Neural cell (in vitro differentiated cells): ENCODE measurements around the gene C1orf226. TPM values are rescaled to one million over a fixed set of nuclear protein-coding genes. Genes with fewer than 3 reads are reported as not detected.

Source experiments
- H2AFZ ChIP-seq: fragments of 200-600, 300-800 bp; sonication (generic), shearing (Covaris generic); 2 replicates; pipeline ENCODE4 v1.6.0; 2014; ENCODE audit warnings: low read depth, mild to moderate bottlenecking, antibody characterized with exemption, low read length, moderate library complexity
- H3F3A ChIP-seq: fragments of 200-600 bp; shearing (Covaris generic); 2 replicates; pipeline ENCODE4 v1.6.1; 2016; ENCODE audit warnings: mild to moderate bottlenecking, moderate library complexity, mixed read lengths, antibody characterized with exemption, low read length; ENCODE audit not compliant: insufficient read depth, poor library complexity, severe bottlenecking
- H3K27ac ChIP-seq: fragments of 200-600, 300-800 bp; sonication (generic), shearing (Covaris generic); 2 replicates; pipeline ENCODE4 v1.5.1; 2014; ENCODE audit warnings: mild to moderate bottlenecking, low read length, moderate library complexity
- H3K27me3 ChIP-seq: fragments of 300-800, 200-600 bp; sonication (generic), shearing (Covaris generic); 2 replicates; pipeline ENCODE4 v1.6.0; 2014; ENCODE audit warnings: mild to moderate bottlenecking, low read depth, low read length, moderate library complexity; ENCODE audit not compliant: insufficient read depth
- H3K36me3 ChIP-seq: fragments of 300-800, 200-600 bp; sonication (generic), shearing (Covaris generic); 2 replicates; pipeline ENCODE4 v1.5.1; 2014; ENCODE audit warnings: mild to moderate bottlenecking, antibody characterized with exemption, low read length, moderate library complexity; ENCODE audit not compliant: insufficient read depth
- H3K4me2 ChIP-seq: fragments of 300-800, 200-600 bp; sonication (generic), shearing (Covaris generic); 2 replicates; pipeline ENCODE4 v1.6.0; 2014; ENCODE audit warnings: mild to moderate bottlenecking, low read length
- H3K4me3 ChIP-seq: fragments of 300-800, 200-600 bp; sonication (generic), shearing (Covaris generic); 2 replicates; pipeline ENCODE4 v1.5.1; 2014; ENCODE audit warnings: mild to moderate bottlenecking, low read length, moderate library complexity
- H3K79me2 ChIP-seq: fragments of 200-600 bp; shearing (Covaris generic); replicated peaks from 2 replicates; pipeline ENCODE4 v1.6.0; 2014; ENCODE audit warnings: mild to moderate bottlenecking, low read length, moderate library complexity; ENCODE audit not compliant: insufficient read depth
- H3K9ac ChIP-seq: fragments of 300-800, 200-600 bp; sonication (generic), shearing (Covaris generic); 2 replicates; pipeline ENCODE4 v1.6.1; 2016; ENCODE audit warnings: mild to moderate bottlenecking, low read length, mixed read lengths
- H3K9me2 ChIP-seq: fragments of 200-600 bp; shearing (Covaris generic); 2 replicates; pipeline ENCODE4 v1.6.1; 2016; ENCODE audit warnings: mild to moderate bottlenecking, low read length, mixed read lengths; ENCODE audit not compliant: insufficient read depth
- H3K9me3 ChIP-seq: fragments of 200-600, 300-800 bp; sonication (generic), shearing (Covaris generic); 2 replicates; pipeline ENCODE4 v1.6.1; 2016; ENCODE audit warnings: mild to moderate bottlenecking, mixed run types, low read length, moderate library complexity, mixed read lengths
- H4K20me1 ChIP-seq: fragments of 200-600 bp; shearing (Covaris generic); 2 replicates; pipeline ENCODE4 v1.6.1; 2016; ENCODE audit warnings: mild to moderate bottlenecking, mixed run types; ENCODE audit not compliant: insufficient read depth
- EP300 ChIP-seq: fragments of 450-650 bp; conservative IDR thresholded peaks from 2 replicates; pipeline ENCODE4 v1.6.1; 2014; ENCODE audit warnings: antibody characterized with exemption, mild to moderate bottlenecking, moderate library complexity; ENCODE audit not compliant: poor library complexity, severe bottlenecking
- EZH2 ChIP-seq: fragments of 200-600, 300-800 bp; shearing (Covaris generic), sonication (generic); IDR thresholded peaks from 2 replicates; pipeline ENCODE4 v1.6.1; 2014; ENCODE audit warnings: antibody characterized with exemption, low read length, borderline replicate concordance, mild to moderate bottlenecking; ENCODE audit not compliant: insufficient read depth, poor library complexity, severe bottlenecking
- MXI1 ChIP-seq: fragments of 450-650 bp; conservative IDR thresholded peaks from 2 replicates; pipeline ENCODE4 v1.6.1; 2014; ENCODE audit warnings: antibody characterized with exemption, mild to moderate bottlenecking; ENCODE audit not compliant: poor library complexity, severe bottlenecking
- POLR2AphosphoS5 ChIP-seq: IDR thresholded peaks from 2 replicates; pipeline ENCODE4 v1.6.1; 2012
- RAD21 ChIP-seq: fragments of 450-650 bp; conservative IDR thresholded peaks from 2 replicates; pipeline ENCODE4 v1.6.1; 2014; ENCODE audit warnings: antibody characterized with exemption, mild to moderate bottlenecking, moderate library complexity
- REST ChIP-seq: IDR thresholded peaks from 2 replicates; pipeline ENCODE4 v1.6.1; 2012; ENCODE audit warnings: borderline replicate concordance
- SMC3 ChIP-seq: fragments of 450-650 bp; conservative IDR thresholded peaks from 2 replicates; pipeline ENCODE4 v1.6.1; 2014; ENCODE audit warnings: antibody characterized with exemption, mild to moderate bottlenecking, moderate library complexity; ENCODE audit not compliant: poor library complexity
- TAF1 ChIP-seq: IDR thresholded peaks from 2 replicates; pipeline ENCODE4 v1.6.1; 2012; ENCODE audit warnings: low read depth
- polyA minus RNA-seq: library from RNA; depleted of rRNA, polyadenylated mRNA; stranded (reverse); fragments of >200 nt; gene quantifications from 2 replicates; pipeline ENCODE4 v1.2.3, GENCODE V29; 2014
- polyA plus RNA-seq: library from polyadenylated mRNA; depleted of rRNA; stranded (reverse); fragments of >200 nt; gene quantifications from 2 replicates; pipeline ENCODE4 v1.2.3, GENCODE V29; 2014
- TF ChIP-seq, protein P1 (sequence below): fragments of 450-650 bp; IDR thresholded peaks from 2 replicates; pipeline ENCODE4 v1.5.1; 2014; ENCODE audit warnings: antibody characterized with exemption, mild to moderate bottlenecking, moderate library complexity; ENCODE audit not compliant: poor library complexity, severe bottlenecking

The C1orf226 gene
- polyA plus RNA-seq, result 6.7 and 10.2 TPM in 2 replicates
- polyA minus RNA-seq, result 5.1 and 6.5 TPM in 2 replicates

DNA sequence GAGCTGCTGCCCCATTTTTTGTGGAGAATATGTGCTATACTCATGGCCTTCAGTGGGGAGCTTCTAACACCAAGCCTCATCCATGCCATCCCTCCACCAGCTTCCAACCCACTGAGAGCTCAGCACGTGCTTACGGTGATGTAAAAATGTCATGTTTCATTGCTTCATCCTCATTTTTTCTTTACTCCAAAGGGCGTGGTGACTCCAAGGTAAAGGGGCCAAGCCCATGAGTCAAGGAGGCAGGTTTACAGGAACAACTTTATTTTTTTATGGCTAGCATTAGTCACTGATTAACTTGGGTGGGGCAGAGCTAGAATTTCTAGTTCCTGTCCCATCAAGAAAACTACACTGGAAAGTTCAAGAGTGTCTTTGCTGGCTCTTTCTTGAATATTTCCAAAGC is at the start of gene C1orf226:
TSS of gene C1orf226 (plus strand) at position 346 of the 400 bp plus-strand sequence. CDS start 174 bp downstream, outside the sequence.
- no peaks in the 10 kb centered on the region for H3K79me2 ChIP-seq
- no peaks in the 10 kb centered on the region for H3K9me2 ChIP-seq
- H3K27ac ChIP-seq, result no peak within 1 kb of the TSS
- H3K9me3 ChIP-seq, result no peaks in the 10 kb centered on the region
- H3F3A ChIP-seq, result no peaks in the 10 kb centered on the region
- H4K20me1 ChIP-seq, result no peaks in the 10 kb centered on the region
- peaks cover 8% of the 10 kb centered on the region for H3K36me3 ChIP-seq
- no peaks in the 10 kb centered on the region for H3K27me3 ChIP-seq
- TF ChIP-seq RAD21, result no peak
- no peak for TF ChIP-seq SMC3
- no peak for TF ChIP-seq EP300
- TF ChIP-seq TAF1, result no peak
- TF ChIP-seq, protein P1, sequence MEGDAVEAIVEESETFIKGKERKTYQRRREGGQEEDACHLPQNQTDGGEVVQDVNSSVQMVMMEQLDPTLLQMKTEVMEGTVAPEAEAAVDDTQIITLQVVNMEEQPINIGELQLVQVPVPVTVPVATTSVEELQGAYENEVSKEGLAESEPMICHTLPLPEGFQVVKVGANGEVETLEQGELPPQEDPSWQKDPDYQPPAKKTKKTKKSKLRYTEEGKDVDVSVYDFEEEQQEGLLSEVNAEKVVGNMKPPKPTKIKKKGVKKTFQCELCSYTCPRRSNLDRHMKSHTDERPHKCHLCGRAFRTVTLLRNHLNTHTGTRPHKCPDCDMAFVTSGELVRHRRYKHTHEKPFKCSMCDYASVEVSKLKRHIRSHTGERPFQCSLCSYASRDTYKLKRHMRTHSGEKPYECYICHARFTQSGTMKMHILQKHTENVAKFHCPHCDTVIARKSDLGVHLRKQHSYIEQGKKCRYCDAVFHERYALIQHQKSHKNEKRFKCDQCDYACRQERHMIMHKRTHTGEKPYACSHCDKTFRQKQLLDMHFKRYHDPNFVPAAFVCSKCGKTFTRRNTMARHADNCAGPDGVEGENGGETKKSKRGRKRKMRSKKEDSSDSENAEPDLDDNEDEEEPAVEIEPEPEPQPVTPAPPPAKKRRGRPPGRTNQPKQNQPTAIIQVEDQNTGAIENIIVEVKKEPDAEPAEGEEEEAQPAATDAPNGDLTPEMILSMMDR, result no peak
- no peak for TF ChIP-seq REST
- TF ChIP-seq MXI1, result no peak
- H3K9ac ChIP-seq, result no peak within 1 kb of the TSS
- H2AFZ ChIP-seq, result no peak within 1 kb of the TSS
- no peak within 1 kb of the TSS for H3K4me2 ChIP-seq
- H3K4me3 ChIP-seq, result no peak within 1 kb of the TSS

GRCh38 chr1:162333991-162334390 is 47.5 kb upstream of the C1orf226 start:
- no peaks in the 10 kb centered on the region for H3K27me3 ChIP-seq
- H4K20me1 ChIP-seq, result no peaks in the 10 kb centered on the region
- no peaks in the 10 kb centered on the region for H3K9me2 ChIP-seq
- H3K79me2 ChIP-seq, result no peaks in the 10 kb centered on the region
- no peak overlapping the region for H3K9ac ChIP-seq
- TF ChIP-seq, protein P1, result no peak
- TF ChIP-seq POLR2AphosphoS5 (no peak), SMC3 (no peak), EZH2 (no peak), REST (no peak), RAD21 (no peak), EP300 (no peak), TAF1 (no peak), MXI1 (no peak)
- H3K27ac ChIP-seq, result no peak overlapping the region
- H2AFZ ChIP-seq, result no peak overlapping the region
- no peaks in the 10 kb centered on the region for H3K9me3 ChIP-seq
- H3K4me2 ChIP-seq, result no peak overlapping the region
- H3K4me3 ChIP-seq, result no peak overlapping the region
- H3F3A ChIP-seq, result peaks cover 4% of the 10 kb centered on the region
- no peaks in the 10 kb centered on the region for H3K36me3 ChIP-seq
